SK-N-SH (cell line): ENCODE measurements around the gene TNFSF15. TPM values are rescaled to one million over a fixed set of nuclear protein-coding genes. Genes with fewer than 3 reads are reported as not detected.

ENCODE experiments used
- CTCF ChIA-PET: fragments of 300-600, 350-600 bp; formaldehyde crosslinking; extraction: SDS; loops from one replicate; lab custom pipeline; 2021; lab: Yijun Ruan, JAX
- POLR2A ChIA-PET: fragments of 350-600 bp; sonication (Branson Sonifier 250); formaldehyde crosslinking; extraction: SDS; loops from one replicate; lab custom pipeline; 2020; ENCODE audit warnings: antibody characterized with exemption, inconsistent platforms; lab: Yijun Ruan, JAX
- DNase-seq: peaks from one replicate; pipeline ENCODE4 v3.0.0; 2012
- H2AFZ ChIP-seq: fragments of 200-600 bp; sonication (generic); 2 replicates; pipeline ENCODE4 v1.8.1; 2016; ENCODE audit warnings: antibody characterized with exemption, mild to moderate bottlenecking, low read depth
- H3F3A ChIP-seq: fragments of 200-600 bp; sonication (generic); replicated peaks from 2 replicates; pipeline ENCODE3; 2016; ENCODE audit warnings: antibody characterized with exemption, mild to moderate bottlenecking; ENCODE audit not compliant: insufficient read depth
- H3K27ac ChIP-seq, 2 experiments: fragments of 200-500 bp in 1 of 2; fragments of 200-600 bp in 1 of 2; sonication (Bioruptor generic) in 1 of 2; sonication (generic), shearing (Covaris generic) in 1 of 2; 2 replicates each; pipeline versions ENCODE4 v1.5.1 to v1.6.1; 2014 to 2016; ENCODE audit warnings: low read depth in 2 of 2, inconsistent platforms in 1 of 2, low read length in 1 of 2, mild to moderate bottlenecking in 1 of 2, mixed read lengths in 1 of 2
- H3K27me3 ChIP-seq: fragments of 200-600 bp; sonication (generic), shearing (Covaris generic); 2 replicates; pipeline ENCODE4 v1.6.1; 2016; ENCODE audit warnings: mixed run types; ENCODE audit not compliant: insufficient read depth
- H3K36me3 ChIP-seq, 2 experiments: fragments of 200-500 bp in 1 of 2; fragments of 200-600 bp in 1 of 2; sonication (Bioruptor generic) in 1 of 2; sonication (generic) in 1 of 2; replicated peaks in 1 of 2; 2 replicates each; pipeline versions ENCODE3 to v1.5.1; 2014 to 2016; ENCODE audit warnings: low read length in 1 of 2, mild to moderate bottlenecking in 1 of 2; ENCODE audit not compliant: insufficient read depth in 2 of 2, control insufficient read depth in 1 of 2
- H3K4me1 ChIP-seq, 2 experiments: fragments of 200-500 bp in 1 of 2; fragments of 200-600 bp in 1 of 2; sonication (Bioruptor generic) in 1 of 2; sonication (generic), shearing (Covaris generic) in 1 of 2; 2 replicates each; pipeline versions ENCODE4 v1.5.1 to v1.6.1; 2014 to 2016; ENCODE audit warnings: low read depth in 1 of 2, low read length in 1 of 2, mixed run types in 1 of 2; ENCODE audit not compliant: insufficient read depth in 2 of 2, control insufficient read depth in 1 of 2
- H3K4me2 ChIP-seq: fragments of 200-600 bp; sonication (generic), shearing (Covaris generic); 2 replicates; pipeline ENCODE4 v1.6.1; 2017; ENCODE audit warnings: mixed run types
- H3K4me3 ChIP-seq, 2 experiments: fragments of 200-500 bp in 1 of 2; fragments of 200-600 bp in 1 of 2; sonication (Bioruptor generic) in 1 of 2; sonication (generic), shearing (Covaris generic) in 1 of 2; 2 replicates each; pipeline versions ENCODE4 v1.5.1 to v1.8.1; 2014 to 2016; ENCODE audit warnings: low read depth in 2 of 2, inconsistent platforms in 1 of 2, low read length in 1 of 2, mild to moderate bottlenecking in 1 of 2, mixed read lengths in 1 of 2, moderate library complexity in 1 of 2
- H3K79me2 ChIP-seq: fragments of 200-600 bp; sonication (generic); 2 replicates; pipeline ENCODE4 v1.8.1; 2017; ENCODE audit warnings: mild to moderate bottlenecking; ENCODE audit not compliant: insufficient read depth
- H3K9ac ChIP-seq: fragments of 200-600 bp; sonication (generic); 2 replicates; pipeline ENCODE4 v1.6.1; 2017; ENCODE audit warnings: mixed run types
- H3K9me2 ChIP-seq: fragments of 200-600 bp; sonication (generic); 2 replicates; pipeline ENCODE4 v1.6.1; 2017; ENCODE audit warnings: mixed run types
- H3K9me3 ChIP-seq: fragments of 200-600 bp; sonication (generic); 2 replicates; pipeline ENCODE4 v1.6.1; 2017; ENCODE audit warnings: mixed run types, mild to moderate bottlenecking, moderate library complexity
- H4K20me1 ChIP-seq: fragments of 200-600 bp; sonication (generic); 2 replicates; pipeline ENCODE4 v1.6.1; 2017; ENCODE audit warnings: mild to moderate bottlenecking, mixed run types; ENCODE audit not compliant: insufficient read depth
- CHD2 ChIP-seq: fragments of 150-350 bp; IDR thresholded peaks from 2 replicates; pipeline ENCODE4 v1.6.1; 2018; ENCODE audit warnings: low read length; ENCODE audit not compliant: partially characterized antibody
- CTCF ChIP-seq: fragments of 200-600 bp; sonication (generic); IDR thresholded peaks from 2 replicates; pipeline ENCODE4 v1.6.1; 2017; ENCODE audit warnings: antibody characterized with exemption, mild to moderate bottlenecking, moderate library complexity
- ELF1 ChIP-seq: IDR thresholded peaks from 2 replicates; pipeline ENCODE4 v1.4.0; 2012
- EP300 ChIP-seq, 2 experiments: IDR thresholded peaks; 2 replicates each; pipeline versions ENCODE4 v1.4.0 to v1.6.1; 2012; ENCODE audit warnings: borderline replicate concordance in 1 of 2, low read depth in 1 of 2, low read length in 1 of 2
- EZH2phosphoT487 ChIP-seq: fragments of 200-600 bp; sonication (generic); IDR thresholded peaks from 2 replicates; pipeline ENCODE4 v1.6.1; 2017; ENCODE audit warnings: low read depth, mixed run types, mild to moderate bottlenecking, antibody characterized with exemption, moderate library complexity, borderline replicate concordance
- FOXJ3 ChIP-seq: sonication (generic); formaldehyde crosslinking; IDR thresholded peaks from 2 replicates; pipeline ENCODE4 v1.5.1; 2020; ENCODE audit warnings: mild to moderate bottlenecking, missing genetic modification reagents
- FOXM1 ChIP-seq: IDR thresholded peaks from 2 replicates; pipeline ENCODE4 v1.4.0; 2012; ENCODE audit warnings: low read depth, mild to moderate bottlenecking
- GATA2 ChIP-seq: sonication (generic); formaldehyde crosslinking; IDR thresholded peaks from 2 replicates; pipeline ENCODE4 v1.5.0; 2020; ENCODE audit warnings: mild to moderate bottlenecking, missing genetic modification reagents
- JUND ChIP-seq: IDR thresholded peaks from 2 replicates; pipeline ENCODE4 v1.4.0; 2012
- MAX ChIP-seq: IDR thresholded peaks from 2 replicates; pipeline ENCODE4 v1.4.0; 2012; ENCODE audit warnings: low read depth
- MEF2A ChIP-seq: IDR thresholded peaks from 2 replicates; pipeline ENCODE4 v1.4.0; 2012; ENCODE audit warnings: low read depth, borderline replicate concordance
- MXI1 ChIP-seq: IDR thresholded peaks from 2 replicates; pipeline ENCODE4 v1.6.1; 2012; ENCODE audit warnings: mild to moderate bottlenecking, low read depth, low read length, improper control_type of control experiment
- POLR2AphosphoS5 ChIP-seq: IDR thresholded peaks from 2 replicates; pipeline ENCODE4 v1.6.1; 2012; ENCODE audit warnings: low read depth, low read length
- RAD21 ChIP-seq: IDR thresholded peaks from 2 replicates; pipeline ENCODE4 v1.6.1; 2012; ENCODE audit warnings: mild to moderate bottlenecking, low read length
- REST ChIP-seq: IDR thresholded peaks from 2 replicates; pipeline ENCODE4 v1.6.1; 2012; ENCODE audit warnings: mild to moderate bottlenecking, low read depth, low read length, moderate library complexity
- RXRA ChIP-seq: IDR thresholded peaks from 2 replicates; pipeline ENCODE4 v1.4.0; 2012; ENCODE audit warnings: low read depth, mild to moderate bottlenecking, borderline replicate concordance
- SMC3 ChIP-seq: IDR thresholded peaks from 2 replicates; pipeline ENCODE4 v1.6.1; 2012; ENCODE audit warnings: low read depth, low read length, improper control_type of control experiment
- TAF1 ChIP-seq: IDR thresholded peaks from 2 replicates; pipeline ENCODE4 v1.6.1; 2012; ENCODE audit warnings: low read depth, mild to moderate bottlenecking, low read length, moderate library complexity, borderline replicate concordance
- TCF12 ChIP-seq: IDR thresholded peaks from 2 replicates; pipeline ENCODE4 v1.4.0; 2012
- TEAD4 ChIP-seq: IDR thresholded peaks from 2 replicates; pipeline ENCODE4 v1.4.0; 2012; ENCODE audit warnings: mild to moderate bottlenecking, borderline replicate concordance; ENCODE audit not compliant: insufficient read depth
- YY1 ChIP-seq: IDR thresholded peaks from 2 replicates; pipeline ENCODE4 v1.4.0; 2012; ENCODE audit warnings: low read depth, mild to moderate bottlenecking
- WGBS: methylation state at CpG from one replicate; pipeline ENCODE4 v1.1.6; 2017; ENCODE audit warnings: low lambda C conversion rate; 5-methylcytosine and 5-hydroxymethylcytosine counted together
- polyA plus RNA-seq, 3 experiments: library from polyadenylated mRNA; depleted of rRNA; stranded (reverse); fragments of >200 nt; gene quantifications; 2 replicates each; pipeline ENCODE4 v1.2.3, GENCODE V29; 2012

TNFSF15 gene
- polyA plus RNA-seq, 1 of the 3 experiments (the other 2 are of a cell fraction), result 0.64 TPM

- Histone ChIP-seq H3K4me1 (no peaks in the 10 kb centered on the region), H3K27ac (no peak overlapping the region), H3K4me3 (no peak overlapping the region), H3K36me3 (no peaks in the 10 kb centered on the region), H2AFZ (no peak overlapping the region), H3K9me2 (no peaks in the 10 kb centered on the region), H3F3A (peaks cover 4% of the 10 kb centered on the region), H3K9me3 (no peaks in the 10 kb centered on the region), H4K20me1 (no peaks in the 10 kb centered on the region), H3K27me3 (no peaks in the 10 kb centered on the region), H3K79me2 (no peaks in the 10 kb centered on the region), H3K4me2 (no peak overlapping the region), H3K9ac (no peak overlapping the region)
- TF ChIP-seq RAD21 (no peak), TAF1 (no peak), CTCF (no peak), SMC3 (no peak), MAX (no peak), ELF1 (no peak), GATA2 (no peak), MEF2A (no peak), EP300 (IDR thresholded peaks at IDR 0.05; ENCODE audit: borderline replicate concordance in 1 of 2, low read depth in 1 of 2, low read length in 1 of 2) (no peak), RXRA (no peak), FOXM1 (no peak), TEAD4 (no peak)
- WGBS, result 23% methylated on average over 7 of the region's 7 CpGs
- ChIA-PET POLR2A (no interaction called here), CTCF (no interaction called here)
- no peak for DNase-seq
These were observed 46.1 kb downstream of the TNFSF15 start for GRCh38 chr9:114759512-114760341.

- Histone ChIP-seq H3K9me3 (no peaks in the 10 kb centered on the region), H2AFZ (no peak overlapping the region), H3K36me3 (no peaks in the 10 kb centered on the region), H3K9ac (no peak overlapping the region), H3K4me1 (no peaks in the 10 kb centered on the region), H3K27ac (no peak overlapping the region), H3F3A (peaks cover 4% of the 10 kb centered on the region), H3K27me3 (no peaks in the 10 kb centered on the region), H3K4me3 (no peak overlapping the region), H4K20me1 (no peaks in the 10 kb centered on the region), H3K9me2 (no peaks in the 10 kb centered on the region), H3K4me2 (no peak overlapping the region), H3K79me2 (no peaks in the 10 kb centered on the region)
- 34% methylated on average over 9 of the region's 9 CpGs for WGBS
- CTCF ChIA-PET, result no interaction called here
- POLR2A ChIA-PET, result no interaction called here
- DNase-seq, result no peak
- TF ChIP-seq JUND (no peak), CTCF (no peak), EZH2phosphoT487 (no peak), POLR2AphosphoS5 (no peak), CHD2 (no peak), FOXJ3 (no peak), REST (no peak), GATA2 (no peak), MXI1 (no peak), YY1 (no peak), TAF1 (no peak), TCF12 (no peak)
These were observed 47.9 kb downstream of the TNFSF15 start for GRCh38 chr9:114757984-114758383.
